Measurements from ENCODE around the gene SELENOI.

- TF ChIP-seq POLR2AphosphoS5 (IDR thresholded peaks at IDR 0.05) (no peak), POLR2A (IDR thresholded peaks at IDR 0.05) (no peak), CTCF (IDR thresholded peaks at IDR 0.05) (no peak), EP300 (IDR thresholded peaks at IDR 0.05) (no peak)
Measured at GRCh38 chr2:26410764-26411243, 64.9 kb downstream of the SELENOI start.
